Left cardiac atrium (tissue), 4 donors: Measurements from ENCODE around the gene PTGER2. TPM values are rescaled to one million over a fixed set of nuclear protein-coding genes. Genes with fewer than 3 reads are reported as not detected.
A peak's percentile ranks its signal among the peaks of the same experiment; 100 is the strongest.

Experiments
- ATAC-seq, 2 donors: fragments of 200-7000 bp; cut with Tn5 transposase; one replicate each; pipeline ENCODE4 v1.9.1; 2020; ENCODE audit warnings: mild to moderate bottlenecking in 2 of 2, moderate library complexity in 2 of 2
- DNase-seq: peaks from one replicate; pipeline ENCODE4 v3.0.0-alpha.2; 2020
- intact Hi-C, 2 donors: fragments of 100-400 bp; cut with DNase I; formaldehyde crosslinking; loops; one replicate each; pipeline versions ENCODE4 v1.14.1 to v1.15.1; 2022 to 2023
- total RNA-seq, 2 donors: library from RNA; stranded (reverse); fragmentation: NEBNext Ultra II Directional; extraction: Animal tissue kit (Norgen Biotek cat#: 25700); gene quantifications; one replicate each; pipeline ENCODE4 v1.2.1, GENCODE V29; 2021
- donor health status: DM: no; HTN: yes; CAD: no.
- donor health status: DM: no; HTN: yes; CAD: no; lungs with severe emphysema.
- donor health status: DM: yes; HTN: yes; CAD: no.
- donor health status: Dilated cardiomyopathy.

PTGER2 gene
- total RNA-seq, 2 donors from 2014 or later: 2.3 to 2.4 TPM

GRCh38 chr14:52356025-52356424, 41.9 kb downstream of the PTGER2 start:
- ATAC-seq (no peak), DNase-seq (no peak)
- intact Hi-C loops: no loop called here

- ATAC-seq (peak; percentile 30 to 65), DNase-seq (no peak)
- intact Hi-C loops: no loop called here
Observed at GRCh38 chr14:52360831-52361230, 46.7 kb downstream of the PTGER2 start.

GRCh38 chr14:52363041-52363704, 49.1 kb downstream of the PTGER2 start:
- no peak for DNase-seq
- no peak for ATAC-seq
- intact Hi-C loops: no loop called here

- DNase-seq (no peak), ATAC-seq (peak in 1 of 2 donors; percentile 59)
- intact Hi-C loops: no loop called here
Observed at GRCh38 chr14:52363961-52364360, 49.8 kb downstream of the PTGER2 start.

GRCh38 chr14:52365071-52365470, 51.0 kb downstream of the PTGER2 start:
- DNase-seq: no peak
- intact Hi-C loops: no loop called here
- no peak for ATAC-seq

GRCh38 chr14:52366796-52367315, 52.7 kb downstream of the PTGER2 start:
- DNase-seq: no peak
- intact Hi-C loops: no loop called here
- ATAC-seq: no peak

GRCh38 chr14:52369305-52369801, 55.2 kb downstream of the PTGER2 start:
- peak; percentile 8 to 90 for ATAC-seq
- intact Hi-C loops: no loop called here
- peak; percentile 38 for DNase-seq

GRCh38 chr14:52370406-52370935, 56.4 kb downstream of the PTGER2 start:
- DNase-seq (no peak), ATAC-seq (no peak)
- intact Hi-C loops: no loop called here

GRCh38 chr14:52377940-52378339, 63.8 kb downstream of the PTGER2 start:
- ATAC-seq: no peak
- intact Hi-C loops: no loop called here

More at GRCh38 chr14:52377940-52378339, 63.8 kb downstream of the PTGER2 start:
- DNase-seq: no peak

Other genes with a start within 250 kb of the PTGER2 start
- gene NID2, start 245.3 kb upstream of the PTGER2 start, total RNA-seq: 10 to 100 TPM; 29.4 to 42.1 TPM
- under 1 TPM; 0.52 to 0.85 TPM for gene PTGDR, start 46.6 kb upstream of the PTGER2 start, total RNA-seq
- gene TXNDC16, start 238.2 kb downstream of the PTGER2 start, total RNA-seq: 1 to 10 TPM; 4.6 to 6.2 TPM
- under 1 TPM; 0.52 to 0.74 TPM for gene GPR137C, start 238.5 kb downstream of the PTGER2 start, total RNA-seq